Neuronal stem cell (in vitro differentiated cells): Measurements from ENCODE around the gene APOLD1.

Experiments used
- DNase-seq: peaks from one replicate; pipeline ENCODE4 v3.0.0-alpha.2; 2013; ENCODE audit warnings: low spot score
- H2AFZ ChIP-seq: one replicate; pipeline ENCODE4 v1.6.1; 2013; ENCODE audit warnings: mild to moderate bottlenecking, low read length, inconsistent platforms
- H2AK5ac ChIP-seq: 2 replicates; pipeline ENCODE4 v1.6.1; 2013; ENCODE audit warnings: low read depth, mild to moderate bottlenecking, inconsistent platforms, low read length, moderate library complexity, mixed read lengths
- H2BK120ac ChIP-seq: 2 replicates; pipeline ENCODE4 v1.6.1; 2013; ENCODE audit warnings: low read depth, mild to moderate bottlenecking, inconsistent platforms, low read length, moderate library complexity, mixed read lengths
- H2BK12ac ChIP-seq: one replicate; pipeline ENCODE4 v1.6.1; 2013; ENCODE audit warnings: low read length, inconsistent platforms
- H2BK15ac ChIP-seq: 2 replicates; pipeline ENCODE4 v1.6.1; 2013; ENCODE audit warnings: mild to moderate bottlenecking, low read length, inconsistent platforms, mixed read lengths
- H2BK5ac ChIP-seq: one replicate; pipeline ENCODE4 v1.6.1; 2013; ENCODE audit warnings: inconsistent platforms, mild to moderate bottlenecking, low read length, moderate library complexity
- H3K14ac ChIP-seq: one replicate; pipeline ENCODE4 v1.6.1; 2013; ENCODE audit warnings: low read length, inconsistent platforms
- H3K18ac ChIP-seq: 2 replicates; pipeline ENCODE4 v1.6.1; 2013; ENCODE audit warnings: low read length, inconsistent platforms
- H3K23ac ChIP-seq: 2 replicates; pipeline ENCODE4 v1.6.1; 2013; ENCODE audit warnings: low read depth, mild to moderate bottlenecking, mixed read lengths, low read length, inconsistent platforms; ENCODE audit not compliant: poor library complexity
- H3K27ac ChIP-seq: replicated peaks from 3 replicates; pipeline ENCODE4 v1.5.1; 2013; ENCODE audit warnings: low read length, inconsistent platforms
- H3K27me3 ChIP-seq, 3 experiments: 2 replicates each; pipeline ENCODE4 v1.6.1; 2013; ENCODE audit warnings: low read length in 3 of 3, mild to moderate bottlenecking in 2 of 3, inconsistent platforms in 1 of 3, low read depth in 1 of 3, mixed read lengths in 1 of 3, moderate library complexity in 1 of 3; ENCODE audit not compliant: control insufficient read depth in 3 of 3, insufficient read depth in 3 of 3
- H3K36me3 ChIP-seq, 2 donors: replicated peaks in 1 of 2; 2 replicates each; pipeline ENCODE4 v1.6.1; 2013; ENCODE audit warnings: low read length in 2 of 2; ENCODE audit not compliant: control insufficient read depth in 2 of 2, insufficient read depth in 2 of 2
- H3K4ac ChIP-seq: 2 replicates; pipeline ENCODE4 v1.6.1; 2013; ENCODE audit warnings: inconsistent platforms, mild to moderate bottlenecking, low read length, moderate library complexity
- H3K4me1 ChIP-seq, 2 donors: 1 replicate in 1 of 2; 2 replicates in 1 of 2; pipeline ENCODE4 v1.6.1; 2013; ENCODE audit warnings: low read length in 2 of 2, low read depth in 1 of 2; ENCODE audit not compliant: control insufficient read depth in 2 of 2, insufficient read depth in 1 of 2
- H3K4me2 ChIP-seq: one replicate; pipeline ENCODE4 v1.6.1; 2013; ENCODE audit warnings: mild to moderate bottlenecking, low read length, inconsistent platforms; ENCODE audit not compliant: insufficient read depth, poor library complexity, severe bottlenecking
- H3K4me3 ChIP-seq, 2 donors: 2 replicates each; pipeline ENCODE4 v1.5.1; 2013; ENCODE audit warnings: low read length in 2 of 2, mild to moderate bottlenecking in 2 of 2, inconsistent platforms in 1 of 2, moderate library complexity in 1 of 2
- H3K79me1 ChIP-seq: one replicate; pipeline ENCODE4 v1.6.1; 2013; ENCODE audit warnings: low read depth, mild to moderate bottlenecking, inconsistent platforms, low read length, moderate library complexity
- H3K9ac ChIP-seq: one replicate; pipeline ENCODE4 v1.6.1; 2013; ENCODE audit warnings: mild to moderate bottlenecking, low read depth, low read length, inconsistent platforms; ENCODE audit not compliant: poor library complexity
- H3K9me3 ChIP-seq, 2 donors: replicated peaks in 1 of 2; 2 replicates each; pipeline versions ENCODE3 to v1.6.1; 2013; ENCODE audit warnings: low read length in 2 of 2, mild to moderate bottlenecking in 2 of 2, inconsistent platforms in 1 of 2, low read depth in 1 of 2, mixed read lengths in 1 of 2, moderate library complexity in 1 of 2; ENCODE audit not compliant: control insufficient read depth in 2 of 2, insufficient read depth in 1 of 2
- H4K8ac ChIP-seq: one replicate; pipeline ENCODE4 v1.6.1; 2013; ENCODE audit warnings: low read depth, mild to moderate bottlenecking, inconsistent platforms, low read length, moderate library complexity
- H4K91ac ChIP-seq: one replicate; pipeline ENCODE4 v1.6.1; 2013; ENCODE audit warnings: low read length, low read depth, mild to moderate bottlenecking, inconsistent platforms; ENCODE audit not compliant: poor library complexity
- WGBS, 2 donors: extraction: QIAGEN DNeasy Blood & Tissue Kit; methylation state at CpG; one replicate each; pipeline ENCODE4 v1.1.7; 2013; ENCODE audit warnings: missing lambda C conversion rate in 2 of 2, mixed read lengths in 1 of 2; ENCODE audit not compliant: insufficient read length in 2 of 2, insufficient replicate concordance in 1 of 2; ENCODE audit errors: extremely low coverage in 2 of 2; 5-methylcytosine and 5-hydroxymethylcytosine counted together

The APOLD1 gene

GRCh38 chr12:12784116-12784515 is 1.3 kb upstream of the APOLD1 start:
- Histone ChIP-seq H2BK15ac (no peak overlapping the region), H3K27me3 (peaks cover 0 to 5% (median 0%) of the 10 kb centered on the region in 3 experiments), H3K4me3 (no peak overlapping the region), H3K27ac (no peak overlapping the region), H3K18ac (no peak overlapping the region), H2BK12ac (no peak overlapping the region), H3K9me3 (peaks cover 6 to 16% of the 10 kb centered on the region in 2 donors), H3K4me2 (no peak overlapping the region), H2AK5ac (no peak overlapping the region), H3K79me1 (no peaks in the 10 kb centered on the region), H3K4me1 (peaks cover 14 to 15% of the 10 kb centered on the region in 2 donors), H2BK5ac (no peak overlapping the region), H3K23ac (no peak overlapping the region), H3K9ac (no peak overlapping the region), H2BK120ac (no peak overlapping the region), H4K91ac (no peak overlapping the region), H3K14ac (no peak overlapping the region), H3K4ac (no peak overlapping the region), H2AFZ (no peak overlapping the region), H4K8ac (no peak overlapping the region), H3K36me3 (peaks cover 0 to 17% of the 10 kb centered on the region in 2 donors)
- no peak for DNase-seq
- no CpG with 5 or more reads among the region's 2 CpGs for WGBS, 2 donors

GRCh38 chr12:12786351-12786705 is 869 bp downstream of the APOLD1 start:
- H3K4me1 ChIP-seq = peaks cover 15 to 17% of the 10 kb centered on the region in 2 donors
- no peak overlapping the region for H2AFZ ChIP-seq
- no peak overlapping the region for H2BK120ac ChIP-seq
- peak overlapping the region; percentile 42 to 66 for H3K4me3 ChIP-seq
- peak overlapping the region; percentile 61 for H2BK15ac ChIP-seq
- peak overlapping the region; percentile 79 for H4K91ac ChIP-seq
- H3K36me3 ChIP-seq = peaks cover 0 to 17% of the 10 kb centered on the region in 2 donors
- peaks cover 6 to 16% of the 10 kb centered on the region in 2 donors for H3K9me3 ChIP-seq
- no peak for DNase-seq
- no peak overlapping the region for H3K18ac ChIP-seq
- no peak overlapping the region for H3K9ac ChIP-seq
- peak overlapping the region; percentile 89 for H3K23ac ChIP-seq
- peaks cover 0 to 5% (median 0%) of the 10 kb centered on the region in 3 experiments for H3K27me3 ChIP-seq
- no CpG with 5 or more reads among the region's 4 CpGs for WGBS, 2 donors
- H3K79me1 ChIP-seq = no peaks in the 10 kb centered on the region
- no peak overlapping the region for H3K4ac ChIP-seq
- no peak overlapping the region for H4K8ac ChIP-seq
- no peak overlapping the region for H2AK5ac ChIP-seq
- no peak overlapping the region for H3K14ac ChIP-seq
- no peak overlapping the region for H2BK12ac ChIP-seq
- no peak overlapping the region for H3K27ac ChIP-seq
- no peak overlapping the region for H2BK5ac ChIP-seq
- peak overlapping the region; percentile 60 for H3K4me2 ChIP-seq

- Histone ChIP-seq H3K9me3 (peaks cover 6 to 16% of the 10 kb centered on the region in 2 donors), H3K36me3 (peaks cover 0 to 17% of the 10 kb centered on the region in 2 donors), H2AK5ac (peak overlapping the region; percentile 99), H3K4ac (peak overlapping the region; percentile 91), H3K79me1 (no peaks in the 10 kb centered on the region), H2BK120ac (no peak overlapping the region), H3K14ac (peak overlapping the region; percentile 99), H3K18ac (peak overlapping the region; percentile 94), H2AFZ (no peak overlapping the region), H3K27me3 (peaks cover 0 to 5% (median 0%) of the 10 kb centered on the region in 3 experiments), H4K8ac (peak overlapping the region; percentile 100), H3K27ac (no peak overlapping the region), H3K9ac (peak overlapping the region; percentile 86), H3K23ac (peak overlapping the region; percentile 89), H2BK15ac (peak overlapping the region; percentile 95), H3K4me1 (peaks cover 15 to 22% of the 10 kb centered on the region in 2 donors), H4K91ac (peak overlapping the region; percentile 79), H2BK5ac (peak overlapping the region; percentile 17), H3K4me2 (peak overlapping the region; percentile 60), H3K4me3 (peak overlapping the region in 1 of 2 donors; percentile 66), H2BK12ac (peak overlapping the region; percentile 86)
- no CpG with 5 or more reads among the region's 80 CpGs for WGBS, 2 donors
- peak; percentile 40 for DNase-seq
Observed at GRCh38 chr12:12786706-12787601, 1.5 kb downstream of the APOLD1 start.

- Histone ChIP-seq H3K23ac (no peak overlapping the region), H3K4me1 (peaks cover 15 to 27% of the 10 kb centered on the region in 2 donors), H3K9ac (no peak overlapping the region), H3K14ac (no peak overlapping the region), H3K9me3 (peaks cover 6 to 16% of the 10 kb centered on the region in 2 donors), H4K8ac (no peak overlapping the region), H2AFZ (no peak overlapping the region), H2BK120ac (no peak overlapping the region), H3K18ac (no peak overlapping the region), H3K4ac (no peak overlapping the region), H2BK5ac (no peak overlapping the region), H3K36me3 (peaks cover 0 to 17% of the 10 kb centered on the region in 2 donors), H4K91ac (no peak overlapping the region), H3K79me1 (no peaks in the 10 kb centered on the region), H2BK12ac (no peak overlapping the region), H3K4me3 (no peak overlapping the region), H3K4me2 (no peak overlapping the region), H3K27ac (no peak overlapping the region), H3K27me3 (peaks cover 0 to 5% (median 0%) of the 10 kb centered on the region in 3 experiments), H2AK5ac (no peak overlapping the region), H2BK15ac (no peak overlapping the region)
- DNase-seq = no peak
- no CpG with 5 or more reads among the region's 6 CpGs for WGBS, 2 donors
Observed at GRCh38 chr12:12788131-12788530, 2.7 kb downstream of the APOLD1 start.
